Lower leg skin (tissue), 4 donors: ENCODE results near the gene BZW1. TPM values are rescaled to one million over a fixed set of nuclear protein-coding genes. Genes with fewer than 3 reads are reported as not detected.

ENCODE experiments used
- DNase-seq, 2 donors: peaks; one replicate each; pipeline ENCODE4 v3.0.0-alpha.2; 2019; ENCODE audit warnings: low spot score in 2 of 2
- H3K4me3 ChIP-seq: fragments of 200-600 bp; sonication (generic); 2 replicates; pipeline ENCODE4 v1.5.1; 2017; ENCODE audit warnings: mild to moderate bottlenecking, low read depth; ENCODE audit not compliant: poor library complexity, severe bottlenecking
- POLR2A ChIP-seq, 2 donors: fragments of 450-650 bp; IDR thresholded peaks; one replicate each; pipeline ENCODE4 v1.6.1; 2016 to 2017; ENCODE audit warnings: antibody characterized with exemption in 2 of 2, mild to moderate bottlenecking in 1 of 2, moderate library complexity in 1 of 2
- WGBS, 2 donors: methylation state at CpG; one replicate each; pipeline ENCODE4 v1.1.5; 2018; 5-methylcytosine and 5-hydroxymethylcytosine counted together
- intact Hi-C: fragments of 100-400 bp; cut with DNase I; formaldehyde crosslinking; loops from one replicate; pipeline ENCODE4 v1.15.0; 2023; ENCODE audit warnings: low total_unique reads
- total RNA-seq, 4 donors: library from RNA; depleted of rRNA; stranded (reverse); fragments of >200 nt; gene quantifications; one replicate each; pipeline ENCODE4 v1.1.0, GENCODE V29; 2016
- TF ChIP-seq, protein P1 (sequence below), 3 donors: fragments of 450-650 bp; IDR thresholded peaks; one replicate each; pipeline ENCODE4 v1.5.1; 2016; ENCODE audit warnings: antibody characterized with exemption in 3 of 3, mild to moderate bottlenecking in 3 of 3, moderate library complexity in 2 of 3

The BZW1 gene
- total RNA-seq, 4 donors from 2014 or later, result 57.6 to 156 (median 148) TPM

DNA sequence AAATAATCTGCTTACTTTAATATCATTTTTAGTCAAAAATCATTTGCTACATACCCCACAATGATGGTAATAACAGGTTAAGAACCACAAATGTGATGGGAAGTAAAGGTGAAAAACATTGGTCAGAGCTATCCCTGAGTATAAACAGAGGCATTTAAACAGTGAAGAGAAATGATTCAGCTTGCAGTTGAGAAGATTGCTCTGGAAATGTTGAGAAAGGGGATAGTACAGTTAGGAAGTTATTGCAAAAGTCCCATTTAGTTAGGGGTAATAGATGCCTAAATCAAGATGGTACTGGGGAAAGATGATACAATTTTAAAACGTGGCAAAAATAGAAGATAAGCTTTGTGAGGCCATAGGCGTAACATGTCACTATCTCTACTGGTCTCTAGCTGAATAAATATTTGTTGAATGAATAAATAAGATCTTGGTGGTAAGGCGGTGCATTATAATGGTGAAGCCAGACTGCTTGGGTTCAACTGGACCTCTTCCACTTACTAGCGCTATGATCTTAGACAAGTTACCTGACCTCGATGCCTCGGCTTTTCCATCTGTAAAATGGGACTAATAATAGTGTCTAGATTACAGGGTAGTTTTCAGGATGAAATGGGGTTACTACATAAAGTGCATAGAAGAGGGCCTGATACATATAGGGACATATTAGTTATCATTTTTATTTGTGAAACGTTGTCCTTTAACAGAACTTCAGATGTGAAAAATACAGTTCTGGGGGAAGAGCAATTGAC lies 2.0 kb upstream of the BZW1 start:
- no peak for TF ChIP-seq POLR2A (IDR thresholded peaks at IDR 0.05)
- WGBS, 2 donors, result 85 to 90% methylated on average over 7 of the region's 7 CpGs
- intact Hi-C loops, result loop anchor here (10.0 kb wide), 1 partner anchor 55 kb away; the partner anchor contains the start of gene CLK1
- DNase-seq, result no peak
- H3K4me3 ChIP-seq, result no peak overlapping the region

DNA sequence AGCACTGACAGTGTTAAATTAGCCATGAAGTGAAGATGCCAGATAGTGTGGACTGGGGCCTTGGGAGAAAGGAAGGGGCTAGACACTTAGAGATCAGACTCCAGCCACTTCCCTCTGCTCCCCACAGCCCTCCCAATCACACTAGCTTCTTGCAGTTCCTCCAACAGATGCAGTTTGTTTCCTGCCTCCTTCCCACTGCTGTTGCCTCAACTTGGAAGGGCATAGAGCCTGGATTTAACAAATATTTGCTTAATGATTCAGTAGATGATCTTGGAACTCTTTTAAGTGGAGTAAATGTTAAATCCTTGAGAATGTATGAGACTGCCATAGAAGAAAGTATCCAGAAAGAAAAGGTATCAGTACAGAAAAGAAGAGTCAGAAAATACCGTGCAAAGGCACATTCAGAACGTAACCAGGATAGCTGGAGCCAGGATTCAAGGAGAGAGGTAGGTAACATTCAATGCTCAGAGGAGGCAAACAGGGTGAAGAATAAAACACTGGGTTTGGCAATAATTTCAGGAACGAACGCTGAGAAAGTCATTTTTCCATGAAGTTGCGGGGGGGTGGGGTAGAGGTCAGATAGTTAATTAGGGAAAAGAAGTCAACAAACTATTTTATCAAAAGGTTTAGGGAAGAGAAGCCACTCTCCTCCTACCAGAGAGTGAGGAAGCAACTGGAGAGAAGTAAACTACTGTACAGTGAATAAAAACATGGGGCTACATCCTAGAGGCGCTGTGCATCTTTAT lies 1.3 kb upstream of the BZW1 start:
- TF ChIP-seq POLR2A (IDR thresholded peaks at IDR 0.05), result no peak
- TF ChIP-seq, protein P1, sequence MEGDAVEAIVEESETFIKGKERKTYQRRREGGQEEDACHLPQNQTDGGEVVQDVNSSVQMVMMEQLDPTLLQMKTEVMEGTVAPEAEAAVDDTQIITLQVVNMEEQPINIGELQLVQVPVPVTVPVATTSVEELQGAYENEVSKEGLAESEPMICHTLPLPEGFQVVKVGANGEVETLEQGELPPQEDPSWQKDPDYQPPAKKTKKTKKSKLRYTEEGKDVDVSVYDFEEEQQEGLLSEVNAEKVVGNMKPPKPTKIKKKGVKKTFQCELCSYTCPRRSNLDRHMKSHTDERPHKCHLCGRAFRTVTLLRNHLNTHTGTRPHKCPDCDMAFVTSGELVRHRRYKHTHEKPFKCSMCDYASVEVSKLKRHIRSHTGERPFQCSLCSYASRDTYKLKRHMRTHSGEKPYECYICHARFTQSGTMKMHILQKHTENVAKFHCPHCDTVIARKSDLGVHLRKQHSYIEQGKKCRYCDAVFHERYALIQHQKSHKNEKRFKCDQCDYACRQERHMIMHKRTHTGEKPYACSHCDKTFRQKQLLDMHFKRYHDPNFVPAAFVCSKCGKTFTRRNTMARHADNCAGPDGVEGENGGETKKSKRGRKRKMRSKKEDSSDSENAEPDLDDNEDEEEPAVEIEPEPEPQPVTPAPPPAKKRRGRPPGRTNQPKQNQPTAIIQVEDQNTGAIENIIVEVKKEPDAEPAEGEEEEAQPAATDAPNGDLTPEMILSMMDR (IDR thresholded peaks at IDR 0.05), result no peak
- WGBS, 2 donors, result 30 to 31% methylated on average over 6 of the region's 6 CpGs
- intact Hi-C loops, result loop anchor here (10.0 kb wide), 1 partner anchor 54 kb away; the partner anchor contains the start of gene CLK1

DNA sequence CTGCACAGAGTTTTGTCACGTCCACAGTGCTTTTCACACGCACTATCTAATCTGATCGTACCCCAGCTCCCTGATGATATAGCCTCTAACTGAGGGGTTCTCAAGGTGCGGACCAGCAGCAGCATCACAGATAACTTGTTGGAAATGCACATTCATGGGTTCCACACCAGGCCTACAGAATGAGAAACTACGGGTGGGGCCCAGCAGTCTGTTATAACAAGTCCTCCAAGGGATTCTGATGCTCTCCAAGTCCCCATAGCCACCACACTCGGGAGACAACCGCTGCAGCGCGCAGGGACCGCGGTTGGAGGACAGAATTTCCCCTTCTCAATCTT lies 745 bp upstream of the BZW1 start:
- TF ChIP-seq, protein P1 (IDR thresholded peaks at IDR 0.05), result no peak
- TF ChIP-seq POLR2A (IDR thresholded peaks at IDR 0.05), result no peak
- WGBS, 2 donors, result 5% methylated on average over 11 of the region's 11 CpGs
- intact Hi-C loops, result loop anchor here (10.0 kb wide), 1 partner anchor 54 kb away; the partner anchor contains the start of gene CLK1
- peak overlapping the region; percentile 86 for H3K4me3 ChIP-seq
- no peak for DNase-seq

More for the DNA sequence above, 1.3 kb upstream of the BZW1 start:
- H3K4me3 ChIP-seq, result no peak overlapping the region
- no peak for DNase-seq

DNA sequence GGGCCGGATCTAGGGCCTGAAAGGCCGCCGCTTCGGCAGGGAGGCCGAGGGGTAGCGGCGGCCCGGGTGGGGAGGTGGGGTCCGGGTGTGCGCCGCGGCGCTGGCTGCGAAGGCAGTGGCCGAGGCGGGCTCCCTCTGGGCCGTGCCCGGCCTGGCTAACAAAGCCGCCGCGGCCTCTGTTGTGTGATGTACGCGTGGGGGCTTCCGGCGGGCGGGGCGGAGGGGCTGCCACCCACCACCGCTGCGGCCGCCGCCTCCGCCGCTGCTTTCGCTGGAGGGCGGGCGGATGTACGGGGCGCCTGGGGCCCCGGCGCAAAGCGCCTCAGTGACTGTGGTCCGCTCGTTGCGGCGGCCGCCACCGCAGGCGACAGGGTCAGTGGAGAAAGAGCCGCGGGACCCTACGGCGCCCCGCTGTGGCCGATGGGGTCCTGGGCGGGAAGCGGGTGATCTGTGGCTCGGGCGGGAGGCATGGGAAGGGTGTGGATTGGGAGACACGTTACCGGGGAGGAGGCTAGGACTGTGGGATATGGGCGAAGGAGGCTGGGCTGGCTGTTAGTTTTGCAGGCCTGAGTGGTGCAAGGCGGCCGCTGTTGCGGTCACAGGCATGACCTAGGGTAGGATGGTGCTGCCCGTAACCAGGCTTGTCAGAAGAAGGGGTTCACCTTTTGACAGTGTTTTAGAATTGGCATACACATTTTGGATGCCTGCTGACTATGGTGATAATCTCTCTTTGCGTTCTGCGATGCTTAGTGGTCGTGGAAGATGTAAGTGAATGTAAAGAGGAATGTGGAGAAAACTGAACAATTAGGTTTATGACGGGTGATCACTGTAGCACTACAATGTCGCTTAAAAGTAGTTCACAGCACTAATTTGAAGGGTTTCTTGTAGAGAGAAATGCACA lies 662 bp downstream of the BZW1 start:
- TF ChIP-seq, protein P1 (IDR thresholded peaks at IDR 0.05), result no peak
- no peak for TF ChIP-seq POLR2A (IDR thresholded peaks at IDR 0.05)
- intact Hi-C loops, result loop anchor here (10.0 kb wide), 1 partner anchor 52 kb away; the partner anchor contains the start of gene CLK1
- DNase-seq, result peak; percentile 68 to 93
- peak overlapping the region; percentile 86 for H3K4me3 ChIP-seq
- WGBS, 2 donors, result 1% methylated on average over 36 to 37 of the region's 70 CpGs

DNA sequence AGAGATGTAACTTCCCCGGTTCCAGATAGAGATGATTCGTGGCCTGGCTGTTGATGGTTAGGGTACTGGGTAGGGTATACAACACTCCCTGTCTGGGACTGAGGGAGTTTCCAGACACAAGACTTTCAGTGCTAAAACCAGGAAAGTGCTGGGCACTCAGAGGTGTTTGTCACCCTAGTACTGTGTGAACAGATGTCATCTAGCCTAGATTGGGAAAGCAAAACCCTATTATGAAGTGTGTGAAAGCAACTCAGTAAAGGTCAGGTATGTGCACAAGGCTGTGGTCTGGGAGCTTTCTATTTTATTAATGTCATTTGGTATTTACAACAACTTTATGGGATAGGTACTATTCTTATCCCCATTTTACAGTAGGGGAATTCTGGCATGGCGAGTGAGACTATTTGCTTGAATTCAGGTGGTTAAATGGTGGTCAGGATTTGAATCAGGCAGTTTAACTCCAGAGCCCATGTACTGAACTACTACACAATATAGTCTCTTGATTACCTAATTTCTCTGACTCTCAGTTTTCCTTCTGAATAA lies 2.6 kb downstream of the BZW1 start:
- H3K4me3 ChIP-seq, result no peak overlapping the region
- no peak for TF ChIP-seq POLR2A (IDR thresholded peaks at IDR 0.05)
- TF ChIP-seq, protein P1 (IDR thresholded peaks at IDR 0.05), result no peak
- DNase-seq, result no peak
- intact Hi-C loops, result loop anchor here (10.0 kb wide), 1 partner anchor 50 kb away; the partner anchor contains the start of gene CLK1
- 67 to 69% methylated on average over 3 of the region's 3 CpGs for WGBS, 2 donors
